Gastroesophageal sphincter (tissue), 3 donors: Measurements from ENCODE around the gene KRTAP9-2.

Source experiments
- POLR2A ChIP-seq, 2 donors: fragments of 450-650 bp; IDR thresholded peaks; one replicate each; pipeline ENCODE4 v1.6.1; 2017; ENCODE audit warnings: antibody characterized with exemption in 2 of 2, mild to moderate bottlenecking in 2 of 2, moderate library complexity in 1 of 2
- POLR2AphosphoS5 ChIP-seq: sonication (generic); formaldehyde crosslinking; IDR thresholded peaks from one replicate; pipeline ENCODE4 v1.6.1; 2017; ENCODE audit warnings: antibody characterized with exemption
- TF ChIP-seq, protein P1 (sequence below), 4 experiments: fragments of 200-600 bp in 2 of 4; fragments of 450-650 bp in 2 of 4; sonication (generic) in 1 of 4; IDR thresholded peaks; one replicate each; pipeline ENCODE4 v1.5.1; 2017 to 2019; ENCODE audit warnings: antibody characterized with exemption in 4 of 4, mild to moderate bottlenecking in 2 of 4, moderate library complexity in 2 of 4

DNA sequence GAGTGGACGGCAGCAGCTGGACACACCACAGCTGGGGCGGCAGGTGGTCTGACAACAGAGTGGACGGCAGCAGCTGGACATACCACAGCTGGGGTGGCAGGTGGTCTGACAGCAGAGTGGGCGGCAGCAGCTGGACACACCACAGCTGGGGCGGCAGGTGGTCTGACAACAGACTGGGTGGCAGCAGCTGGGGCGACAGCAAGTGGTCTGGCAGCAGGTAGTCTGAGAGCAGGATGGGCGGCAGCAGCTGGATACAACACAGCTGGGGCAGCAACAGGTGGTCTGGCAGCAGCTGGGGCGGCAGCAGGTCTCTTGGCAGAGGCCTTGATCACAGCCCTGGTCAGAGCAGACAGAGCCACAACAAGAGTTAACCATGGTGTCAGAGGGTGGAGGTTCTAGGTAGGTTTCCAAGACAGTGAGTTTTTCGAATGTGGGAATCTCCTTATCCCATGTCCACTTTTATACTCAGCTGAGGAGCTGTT, 41.9 kb upstream of the KRTAP9-2 start, which contains the start of gene KRTAP4-1:
- TF ChIP-seq, protein P1, sequence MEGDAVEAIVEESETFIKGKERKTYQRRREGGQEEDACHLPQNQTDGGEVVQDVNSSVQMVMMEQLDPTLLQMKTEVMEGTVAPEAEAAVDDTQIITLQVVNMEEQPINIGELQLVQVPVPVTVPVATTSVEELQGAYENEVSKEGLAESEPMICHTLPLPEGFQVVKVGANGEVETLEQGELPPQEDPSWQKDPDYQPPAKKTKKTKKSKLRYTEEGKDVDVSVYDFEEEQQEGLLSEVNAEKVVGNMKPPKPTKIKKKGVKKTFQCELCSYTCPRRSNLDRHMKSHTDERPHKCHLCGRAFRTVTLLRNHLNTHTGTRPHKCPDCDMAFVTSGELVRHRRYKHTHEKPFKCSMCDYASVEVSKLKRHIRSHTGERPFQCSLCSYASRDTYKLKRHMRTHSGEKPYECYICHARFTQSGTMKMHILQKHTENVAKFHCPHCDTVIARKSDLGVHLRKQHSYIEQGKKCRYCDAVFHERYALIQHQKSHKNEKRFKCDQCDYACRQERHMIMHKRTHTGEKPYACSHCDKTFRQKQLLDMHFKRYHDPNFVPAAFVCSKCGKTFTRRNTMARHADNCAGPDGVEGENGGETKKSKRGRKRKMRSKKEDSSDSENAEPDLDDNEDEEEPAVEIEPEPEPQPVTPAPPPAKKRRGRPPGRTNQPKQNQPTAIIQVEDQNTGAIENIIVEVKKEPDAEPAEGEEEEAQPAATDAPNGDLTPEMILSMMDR (IDR thresholded peaks at IDR 0.05), result no peak
- no peak for TF ChIP-seq POLR2AphosphoS5
- no peak for TF ChIP-seq POLR2A (IDR thresholded peaks at IDR 0.05)
